SHP77 treated with DMSO at 0.1 percent for 48 hours (cell line): ENCODE results near the gene C14orf93.

Experiments used
- DNase-seq: peaks from one replicate; lab custom pipeline; 2025; lab: John Stamatoyannopoulos, UW

The C14orf93 gene

GRCh38 chr14:23009939-23010726 is at the start of gene C14orf93:
Gene C14orf93, minus strand, starts transcription at chr14:23010143. Its CDS starts 11,120 bp downstream, at chr14:22999023.
- peak; percentile 45 for DNase-seq

GRCh38 chr14:23058654-23059504 is 48.9 kb upstream of the C14orf93 start:
- DNase-seq = no peak

- DNase-seq = no peak
These were observed 48.1 kb upstream of the C14orf93 start for GRCh38 chr14:23057757-23058653.

GRCh38 chr14:23056956-23057756 is 47.2 kb upstream of the C14orf93 start, which contains the start of gene CDH24:
Gene CDH24, minus strand, starts transcription at chr14:23057520. Its CDS starts 1,787 bp downstream, at chr14:23055733.
- no peak for DNase-seq

GRCh38 chr14:23056145-23056955 is 46.4 kb upstream of the C14orf93 start:
- DNase-seq = no peak

- DNase-seq = no peak
These were observed 45.7 kb upstream of the C14orf93 start for GRCh38 chr14:23055621-23056144.

- DNase-seq = no peak
These were observed 45.2 kb upstream of the C14orf93 start for GRCh38 chr14:23055147-23055550.

- no peak for DNase-seq
These were observed 44.3 kb upstream of the C14orf93 start for GRCh38 chr14:23054000-23054811.

GRCh38 chr14:23053426-23053825 is 43.5 kb upstream of the C14orf93 start:
- no peak for DNase-seq

- DNase-seq = no peak
These were observed 42.7 kb upstream of the C14orf93 start for GRCh38 chr14:23052671-23053070.

- DNase-seq = no peak
These were observed 42.3 kb upstream of the C14orf93 start for GRCh38 chr14:23052182-23052623.

- DNase-seq = no peak
These were observed 41.5 kb upstream of the C14orf93 start for GRCh38 chr14:23051141-23052057.

- DNase-seq = no peak
These were observed 39.1 kb upstream of the C14orf93 start for GRCh38 chr14:23049011-23049410.

- DNase-seq = no peak
These were observed 38.1 kb upstream of the C14orf93 start for GRCh38 chr14:23047751-23048693.

- no peak for DNase-seq
These were observed 37.2 kb upstream of the C14orf93 start for GRCh38 chr14:23047034-23047634.
